ENCODE data around the gene RYR2.
A peak's percentile ranks its signal among the peaks of the same experiment; 100 is the strongest.

RYR2 gene

DNA sequence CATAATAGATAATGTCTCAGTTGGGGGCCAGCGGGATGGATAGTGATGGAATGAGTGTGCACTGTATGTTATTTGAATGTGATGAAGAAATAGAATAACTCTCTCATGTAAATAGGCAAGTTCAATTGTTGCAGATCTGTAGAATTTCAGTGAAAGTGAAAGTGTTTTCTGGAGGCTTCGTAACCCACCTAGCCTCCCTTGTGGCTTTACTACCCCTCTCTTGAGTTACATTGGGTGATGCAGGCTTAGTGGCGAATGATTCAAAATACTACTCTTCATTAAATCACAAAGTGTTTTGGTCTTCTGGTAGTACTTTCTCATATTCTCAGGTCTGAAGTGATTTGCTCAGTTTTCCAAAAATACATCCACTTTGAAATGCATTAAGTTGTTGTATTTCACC, 436.9 kb downstream of the RYR2 start:
- H3K9me3 ChIP-seq, result no peaks in the 10 kb centered on the region
- no peaks in the 10 kb centered on the region for H3K36me3 ChIP-seq
- H3K4me1 ChIP-seq, result no peaks in the 10 kb centered on the region
- TF ChIP-seq Cebpa-rat (IDR thresholded peaks at IDR 0.05), result no peak
- H3K4me3 ChIP-seq, result no peak overlapping the region
- H4K20me1 ChIP-seq, result no peaks in the 10 kb centered on the region
- H3K4me2 ChIP-seq, result peak overlapping the region; percentile 6; the same call in 1 of the 2 replicates
- no peak overlapping the region for H3K9ac ChIP-seq
- H3K27ac ChIP-seq, result no peak overlapping the region
- H3K27me3 ChIP-seq, result no peaks in the 10 kb centered on the region

DNA sequence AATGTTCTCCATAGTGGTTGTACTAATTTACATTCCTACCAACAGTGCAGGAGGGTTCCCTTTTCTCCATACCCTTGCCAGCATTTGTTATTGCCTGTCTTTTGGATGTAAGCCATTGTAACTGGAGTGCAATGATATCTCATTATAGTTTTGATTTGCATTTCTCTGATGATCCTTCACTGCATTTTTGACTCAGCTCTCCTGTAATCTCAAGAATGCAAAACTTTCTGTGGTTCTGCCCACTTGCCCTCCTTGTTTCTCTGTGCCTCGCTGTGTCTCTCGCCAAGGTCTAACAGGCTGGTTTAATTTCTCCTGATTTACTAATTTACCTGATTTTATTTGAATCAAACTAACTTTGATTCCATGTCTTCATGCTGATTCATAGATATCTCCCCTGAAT, 440.8 kb downstream of the RYR2 start:
- no peaks in the 10 kb centered on the region for H3K4me1 ChIP-seq
- H3K27ac ChIP-seq, result no peak overlapping the region
- H3K4me3 ChIP-seq, result no peak overlapping the region
- no peaks in the 10 kb centered on the region for H3K27me3 ChIP-seq
- H3K9me3 ChIP-seq, result no peaks in the 10 kb centered on the region
- no peak overlapping the region for H3K4me2 ChIP-seq
- H3K36me3 ChIP-seq, result no peaks in the 10 kb centered on the region
- H3K9ac ChIP-seq, result no peak overlapping the region
- H4K20me1 ChIP-seq, result no peaks in the 10 kb centered on the region
- TF ChIP-seq Cebpa-rat (IDR thresholded peaks at IDR 0.05), result no peak

DNA sequence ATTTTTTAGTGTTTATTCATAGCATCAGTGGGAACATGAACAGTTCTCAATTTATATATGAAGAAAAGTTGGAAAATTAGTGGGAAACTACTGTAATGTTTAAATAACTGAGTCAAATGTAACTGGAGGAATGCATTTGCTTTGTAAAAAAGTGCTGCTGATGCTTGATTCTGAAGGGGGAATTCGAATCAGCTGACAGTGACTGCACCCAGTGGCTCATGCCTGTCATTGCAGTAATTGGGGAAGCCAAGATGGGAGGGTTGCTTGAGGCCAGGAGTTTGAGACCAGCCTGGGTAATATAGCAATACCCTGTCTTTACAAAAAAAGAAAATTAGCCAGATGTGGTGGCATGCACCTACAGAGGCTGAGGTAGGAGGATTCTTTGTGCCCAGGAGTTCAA, 450.4 kb downstream of the RYR2 start:
- H3K4me1 ChIP-seq, result no peaks in the 10 kb centered on the region
- H3K4me2 ChIP-seq, result no peak overlapping the region
- H3K27ac ChIP-seq, result no peak overlapping the region
- no peaks in the 10 kb centered on the region for H3K27me3 ChIP-seq
- H3K9me3 ChIP-seq, result no peaks in the 10 kb centered on the region
- H3K4me3 ChIP-seq, result no peak overlapping the region
- no peaks in the 10 kb centered on the region for H4K20me1 ChIP-seq
- no peaks in the 10 kb centered on the region for H3K36me3 ChIP-seq
- TF ChIP-seq Cebpa-rat (IDR thresholded peaks at IDR 0.05), result no peak
- H3K9ac ChIP-seq, result no peak overlapping the region

DNA sequence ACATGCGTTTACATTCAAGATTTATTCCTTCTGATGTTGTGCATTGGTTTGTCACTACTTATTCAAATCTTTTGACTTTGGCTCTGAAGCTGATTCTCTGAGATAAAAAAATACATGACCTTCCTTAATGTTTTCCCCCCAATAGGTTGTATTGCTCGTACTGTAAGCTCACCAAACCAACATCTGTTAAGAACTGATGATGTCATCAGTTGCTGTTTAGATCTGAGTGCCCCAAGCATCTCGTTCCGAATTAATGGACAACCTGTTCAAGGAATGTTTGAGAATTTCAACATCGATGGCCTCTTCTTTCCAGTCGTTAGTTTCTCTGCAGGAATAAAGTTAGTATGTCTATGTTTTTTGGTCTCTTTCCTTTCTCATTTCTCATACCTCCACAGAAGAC, 458.6 kb downstream of the RYR2 start:
- Histone ChIP-seq H3K4me3 (no peak overlapping the region), H3K9ac (no peak overlapping the region), H3K4me2 (no peak overlapping the region), H3K4me1 (no peaks in the 10 kb centered on the region), H3K27me3 (no peaks in the 10 kb centered on the region), H3K9me3 (no peaks in the 10 kb centered on the region), H3K27ac (no peak overlapping the region), H3K36me3 (no peaks in the 10 kb centered on the region), H4K20me1 (no peaks in the 10 kb centered on the region)
- TF ChIP-seq Cebpa-rat (IDR thresholded peaks at IDR 0.05), result no peak

DNA sequence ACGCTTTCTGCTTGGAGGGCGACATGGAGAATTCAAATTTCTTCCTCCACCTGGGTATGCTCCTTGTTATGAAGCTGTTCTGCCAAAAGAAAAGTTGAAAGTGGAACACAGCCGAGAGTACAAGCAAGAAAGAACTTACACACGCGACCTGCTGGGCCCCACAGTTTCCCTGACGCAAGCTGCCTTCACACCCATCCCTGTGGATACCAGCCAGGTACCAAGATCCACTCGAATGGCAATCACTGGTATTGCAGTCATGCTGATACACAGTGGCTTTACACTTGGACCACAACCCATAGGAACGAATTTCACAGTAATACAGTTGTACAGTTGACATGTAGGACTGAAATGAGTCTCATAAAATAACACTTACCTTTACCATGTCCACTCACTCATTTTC, 461.3 kb downstream of the RYR2 start:
- Histone ChIP-seq H3K9ac (no peak overlapping the region), H3K4me3 (no peak overlapping the region), H3K4me1 (no peaks in the 10 kb centered on the region), H3K27me3 (no peaks in the 10 kb centered on the region), H3K27ac (no peak overlapping the region), H3K36me3 (no peaks in the 10 kb centered on the region), H3K4me2 (no peak overlapping the region), H4K20me1 (no peaks in the 10 kb centered on the region), H3K9me3 (no peaks in the 10 kb centered on the region)
- no peak for TF ChIP-seq Cebpa-rat (IDR thresholded peaks at IDR 0.05)

DNA sequence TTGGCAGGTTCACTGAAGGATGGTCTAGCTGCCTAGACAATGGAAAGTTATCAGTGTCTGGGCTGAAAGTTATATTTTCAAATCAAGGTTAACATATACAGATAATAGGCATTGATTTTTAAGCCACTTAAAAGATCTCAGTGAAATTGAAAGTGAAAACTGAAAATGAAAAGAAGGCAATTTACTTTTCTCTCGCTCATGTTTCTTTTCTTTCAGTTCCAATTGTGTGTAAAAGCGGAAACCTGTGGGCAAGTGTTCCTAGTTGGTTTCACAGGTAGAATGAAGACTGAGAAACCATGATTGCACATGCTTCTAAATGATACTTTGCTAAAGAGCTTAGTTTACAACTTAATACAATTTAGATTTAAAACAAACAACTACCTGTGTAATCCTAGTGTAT, 465.0 kb downstream of the RYR2 start:
- Histone ChIP-seq H3K9me3 (no peaks in the 10 kb centered on the region), H3K36me3 (no peaks in the 10 kb centered on the region), H3K27me3 (no peaks in the 10 kb centered on the region), H3K4me2 (no peak overlapping the region), H3K9ac (no peak overlapping the region), H3K4me1 (no peaks in the 10 kb centered on the region), H3K27ac (no peak overlapping the region), H3K4me3 (no peak overlapping the region), H4K20me1 (no peaks in the 10 kb centered on the region)
- TF ChIP-seq Cebpa-rat (IDR thresholded peaks at IDR 0.05), result no peak

DNA sequence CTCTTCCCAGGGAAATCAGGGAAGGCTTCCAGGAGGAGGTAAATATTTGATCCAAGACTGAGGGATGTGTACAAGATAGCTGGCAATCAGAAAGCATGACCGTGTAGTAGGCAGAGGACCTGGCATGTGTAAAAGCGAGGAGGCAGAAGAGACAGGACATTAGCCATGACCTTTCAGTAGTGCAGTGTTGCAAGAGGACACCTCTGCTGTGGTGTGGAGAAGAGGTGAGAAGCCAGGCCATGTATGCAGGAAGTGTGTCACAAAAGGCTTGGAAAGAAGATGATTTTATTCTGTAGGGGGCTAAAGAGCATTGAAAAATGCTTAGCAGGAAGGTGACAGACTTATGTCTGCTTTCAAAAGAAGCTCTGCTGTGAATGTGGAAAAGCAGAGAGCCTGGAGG, 467.8 kb downstream of the RYR2 start:
- TF ChIP-seq Cebpa-rat (IDR thresholded peaks at IDR 0.05), result no peak
- Histone ChIP-seq H3K27me3 (no peaks in the 10 kb centered on the region), H3K4me3 (no peak overlapping the region), H3K4me2 (no peak overlapping the region), H3K9ac (no peak overlapping the region), H3K4me1 (no peaks in the 10 kb centered on the region), H3K36me3 (no peaks in the 10 kb centered on the region), H3K9me3 (no peaks in the 10 kb centered on the region), H4K20me1 (no peaks in the 10 kb centered on the region), H3K27ac (no peak overlapping the region)

DNA sequence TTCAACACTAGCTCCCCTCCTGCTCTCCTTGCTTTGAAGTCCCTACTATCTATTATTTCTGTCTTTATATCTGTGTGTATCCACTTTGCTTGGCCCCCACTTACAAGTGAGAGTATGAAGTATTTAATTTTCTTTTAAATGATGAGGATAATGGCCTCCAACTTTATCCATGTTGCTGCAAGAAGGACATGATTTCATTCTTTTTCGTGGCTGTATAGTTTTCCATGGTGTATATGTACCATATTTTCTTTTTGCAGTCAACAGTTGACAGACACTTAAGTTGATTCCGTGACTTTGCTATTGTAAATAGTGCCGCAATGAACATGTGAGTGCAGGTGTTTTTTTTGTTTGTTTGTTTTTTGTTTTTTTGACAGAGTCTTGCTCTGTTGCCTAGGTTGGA, 483.1 kb downstream of the RYR2 start:
- H3K4me3 ChIP-seq, result no peak overlapping the region
- no peak overlapping the region for H3K4me2 ChIP-seq
- no peaks in the 10 kb centered on the region for H3K27me3 ChIP-seq
- no peak for TF ChIP-seq Cebpa-rat (IDR thresholded peaks at IDR 0.05)
- H4K20me1 ChIP-seq, result no peaks in the 10 kb centered on the region
- H3K4me1 ChIP-seq, result no peaks in the 10 kb centered on the region
- no peaks in the 10 kb centered on the region for H3K36me3 ChIP-seq
- H3K9me3 ChIP-seq, result no peaks in the 10 kb centered on the region
- no peak overlapping the region for H3K9ac ChIP-seq
- H3K27ac ChIP-seq, result no peak overlapping the region

DNA sequence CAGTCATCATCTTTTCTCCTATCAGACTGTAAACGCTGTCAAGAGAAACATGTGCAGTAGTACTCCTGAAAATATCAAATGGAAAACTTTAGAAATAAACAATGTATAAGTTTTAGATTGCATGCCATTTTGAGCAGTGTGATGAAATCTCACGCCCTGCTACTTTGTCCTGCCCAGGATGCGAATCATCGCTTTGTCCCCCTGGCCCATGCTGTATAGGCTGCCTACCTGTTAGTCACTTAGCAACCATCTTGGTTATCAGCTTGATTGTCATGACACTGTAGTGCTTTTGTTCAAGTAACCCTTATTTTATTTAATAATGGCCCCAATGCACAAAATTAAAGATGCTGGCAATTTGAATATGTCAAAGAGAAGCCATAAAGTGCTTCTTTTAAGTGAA, 485.8 kb downstream of the RYR2 start:
- Histone ChIP-seq H3K4me2 (no peak overlapping the region), H3K27me3 (no peaks in the 10 kb centered on the region), H3K4me1 (no peaks in the 10 kb centered on the region), H3K9ac (no peak overlapping the region), H3K4me3 (no peak overlapping the region), H4K20me1 (no peaks in the 10 kb centered on the region), H3K27ac (no peak overlapping the region), H3K9me3 (no peaks in the 10 kb centered on the region), H3K36me3 (no peaks in the 10 kb centered on the region)
- TF ChIP-seq Cebpa-rat (IDR thresholded peaks at IDR 0.05), result no peak

DNA sequence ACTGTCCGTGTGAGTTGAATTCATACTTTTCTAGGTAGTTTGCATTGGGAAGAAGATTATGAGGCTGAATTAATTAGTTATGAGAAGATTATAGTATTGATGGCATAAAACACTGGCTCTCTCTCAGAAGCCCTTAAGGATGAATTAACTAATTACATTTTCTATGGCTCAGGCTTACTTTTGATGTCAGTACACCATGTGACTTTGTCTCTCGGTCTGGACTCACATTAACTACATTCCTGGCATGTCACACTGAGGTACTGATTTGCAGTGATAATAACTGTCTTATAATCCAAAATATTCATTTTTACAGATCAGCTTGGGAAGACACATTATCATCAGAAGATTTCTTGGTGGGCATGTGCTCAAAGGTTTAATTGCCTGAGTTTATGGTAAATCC, 486.6 kb downstream of the RYR2 start:
- Histone ChIP-seq H3K9me3 (no peaks in the 10 kb centered on the region), H3K4me1 (no peaks in the 10 kb centered on the region), H3K4me3 (no peak overlapping the region), H3K4me2 (no peak overlapping the region), H3K9ac (no peak overlapping the region), H3K27ac (no peak overlapping the region), H4K20me1 (no peaks in the 10 kb centered on the region), H3K36me3 (no peaks in the 10 kb centered on the region), H3K27me3 (no peaks in the 10 kb centered on the region)
- TF ChIP-seq Cebpa-rat (IDR thresholded peaks at IDR 0.05), result no peak

DNA sequence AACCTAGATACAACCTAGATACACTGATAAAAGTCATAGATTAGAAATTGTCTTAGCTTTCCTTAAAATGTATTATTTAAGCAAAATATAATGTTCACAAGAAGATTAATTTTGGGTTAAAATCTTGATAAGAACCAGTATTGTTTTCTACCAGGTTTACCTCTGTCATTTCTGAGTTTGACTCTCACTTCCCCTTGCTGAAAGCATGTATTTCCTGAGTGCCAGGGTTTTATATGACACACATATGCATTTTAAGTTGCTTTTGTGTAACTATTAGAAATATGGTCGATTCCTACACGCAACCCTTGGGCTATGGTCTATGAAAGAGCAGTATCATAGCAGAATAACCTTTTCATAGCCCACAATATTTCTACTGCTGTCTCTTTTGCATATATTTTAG, 497.1 kb downstream of the RYR2 start:
- Histone ChIP-seq H3K4me3 (no peak overlapping the region), H3K27me3 (no peaks in the 10 kb centered on the region), H3K9ac (no peak overlapping the region), H3K36me3 (no peaks in the 10 kb centered on the region), H4K20me1 (no peaks in the 10 kb centered on the region), H3K4me1 (no peaks in the 10 kb centered on the region), H3K9me3 (no peaks in the 10 kb centered on the region), H3K27ac (no peak overlapping the region), H3K4me2 (no peak overlapping the region)
- TF ChIP-seq Cebpa-rat (IDR thresholded peaks at IDR 0.05), result no peak

All from BLaER1 (cell line).